IMR-90 (cell line): ENCODE measurements around the gene MICAL2. TPM values are rescaled to one million over a fixed set of nuclear protein-coding genes. Genes with fewer than 3 reads are reported as not detected.
A peak's percentile ranks its signal among the peaks of the same experiment; 100 is the strongest.

ENCODE experiments used
- ATAC-seq: fragments of 200-7000 bp; cut with Tn5 transposase; 2 replicates; pipeline ENCODE4 v1.9.1; 2020; ENCODE audit warnings: low read depth, mild to moderate bottlenecking, moderate library complexity
- BruUV-seq: library from RNA; stranded (reverse); fragments of 400-500 nt; replicated peaks from 2 replicates; lab custom pipeline; 2021; lab: Mats Ljungman, UMichigan
- CTCF ChIA-PET: fragments of 300-600 bp; formaldehyde crosslinking; extraction: SDS; loops from one replicate; lab custom pipeline; 2021; ENCODE audit warnings: antibody characterized with exemption; lab: Yijun Ruan, JAX
- POLR2A ChIA-PET: fragments of 300-600 bp; sonication (Branson Sonifier 250); formaldehyde crosslinking; loops from one replicate; lab custom pipeline; 2022; ENCODE audit warnings: antibody characterized with exemption; ENCODE audit not compliant: unreplicated experiment; lab: Charles Lee
- DNase-seq: peaks from one replicate; pipeline ENCODE4 v3.0.0; 2013
- H2AFZ ChIP-seq: replicated peaks from 2 replicates; pipeline ENCODE3; 2013; ENCODE audit warnings: low read length, mild to moderate bottlenecking; ENCODE audit not compliant: poor library complexity
- H2AK5ac ChIP-seq: 2 replicates; pipeline ENCODE4 v1.6.1; 2013; ENCODE audit warnings: low read depth, low read length, inconsistent platforms
- H2AK9ac ChIP-seq: replicated peaks from 2 replicates; pipeline ENCODE3; 2013; ENCODE audit warnings: mild to moderate bottlenecking, low read depth, low read length, moderate library complexity; ENCODE audit not compliant: poor library complexity
- H2BK120ac ChIP-seq: 2 replicates; pipeline ENCODE4 v1.6.1; 2013; ENCODE audit warnings: low read depth, low read length, inconsistent platforms
- H2BK15ac ChIP-seq: 3 replicates; pipeline ENCODE4 v1.6.1; 2013; ENCODE audit warnings: low read depth, low read length, inconsistent platforms
- H2BK20ac ChIP-seq: 2 replicates; pipeline ENCODE4 v1.6.1; 2013; ENCODE audit warnings: low read depth, mild to moderate bottlenecking, inconsistent platforms, low read length, moderate library complexity
- H2BK5ac ChIP-seq: 2 replicates; pipeline ENCODE4 v1.6.1; 2013; ENCODE audit warnings: mild to moderate bottlenecking, low read depth, low read length, inconsistent platforms; ENCODE audit not compliant: poor library complexity, severe bottlenecking
- H3K14ac ChIP-seq: replicated peaks from 2 replicates; pipeline ENCODE4 v1.6.1; 2013; ENCODE audit warnings: low read depth, low read length, inconsistent platforms
- H3K18ac ChIP-seq: 2 replicates; pipeline ENCODE4 v1.6.1; 2013; ENCODE audit warnings: low read depth, low read length, control low read depth
- H3K23ac ChIP-seq: 2 replicates; pipeline ENCODE4 v1.6.1; 2013; ENCODE audit warnings: low read depth, low read length, inconsistent platforms
- H3K27ac ChIP-seq: 2 replicates; pipeline ENCODE4 v1.5.1; 2013; ENCODE audit warnings: mild to moderate bottlenecking, control low read depth, low read length; ENCODE audit not compliant: insufficient read depth
- H3K27me3 ChIP-seq: 2 replicates; pipeline ENCODE4 v1.6.1; 2013; ENCODE audit warnings: low read length; ENCODE audit not compliant: control insufficient read depth, insufficient read depth
- H3K36me3 ChIP-seq: 2 replicates; pipeline ENCODE4 v1.6.1; 2013; ENCODE audit warnings: low read length, mixed read lengths; ENCODE audit not compliant: control insufficient read depth, insufficient read depth
- H3K4ac ChIP-seq: 2 replicates; pipeline ENCODE4 v1.6.1; 2013; ENCODE audit warnings: low read depth, low read length, inconsistent platforms
- H3K4me1 ChIP-seq: 2 replicates; pipeline ENCODE4 v1.6.1; 2013; ENCODE audit warnings: low read length, mixed read lengths; ENCODE audit not compliant: control insufficient read depth, insufficient read depth
- H3K4me2 ChIP-seq: 2 replicates; pipeline ENCODE4 v1.6.1; 2013; ENCODE audit warnings: low read depth, mild to moderate bottlenecking, control low read depth, low read length, moderate library complexity
- H3K4me3 ChIP-seq: 2 replicates; pipeline ENCODE4 v1.5.1; 2013; ENCODE audit warnings: low read depth, mild to moderate bottlenecking, control low read depth, low read length, moderate library complexity; ENCODE audit not compliant: insufficient read depth
- H3K56ac ChIP-seq: 2 replicates; pipeline ENCODE4 v1.6.1; 2013; ENCODE audit warnings: low read length, inconsistent platforms; ENCODE audit not compliant: insufficient read depth; ENCODE audit errors: extremely low read depth
- H3K79me1 ChIP-seq, 2 experiments: 2 replicates each; pipeline ENCODE4 v1.6.1; 2013; ENCODE audit warnings: low read length in 2 of 2, inconsistent platforms in 1 of 2, low read depth in 1 of 2
- H3K9ac ChIP-seq: 2 replicates; pipeline ENCODE4 v1.6.1; 2013; ENCODE audit warnings: low read depth, low read length, control low read depth
- H3K9me1 ChIP-seq: 2 replicates; pipeline ENCODE4 v1.6.1; 2013; ENCODE audit warnings: low read length, inconsistent platforms; ENCODE audit not compliant: insufficient read depth
- H3K9me3 ChIP-seq: 2 replicates; pipeline ENCODE4 v1.6.1; 2013; ENCODE audit warnings: low read length; ENCODE audit not compliant: control insufficient read depth, insufficient read depth
- H4K20me1 ChIP-seq: 2 replicates; pipeline ENCODE4 v1.6.1; 2013; ENCODE audit warnings: low read length, inconsistent platforms; ENCODE audit not compliant: insufficient read depth
- H4K5ac ChIP-seq: 2 replicates; pipeline ENCODE4 v1.6.1; 2013; ENCODE audit warnings: mild to moderate bottlenecking, low read depth, low read length, control low read depth
- H4K8ac ChIP-seq, 2 experiments: 2 replicates each; pipeline ENCODE4 v1.6.1; 2013; ENCODE audit warnings: low read depth in 2 of 2, low read length in 2 of 2, control low read depth in 1 of 2, inconsistent platforms in 1 of 2
- H4K91ac ChIP-seq: 2 replicates; pipeline ENCODE4 v1.6.1; 2013; ENCODE audit warnings: low read depth, low read length, inconsistent platforms; ENCODE audit not compliant: insufficient read depth
- BHLHE40 ChIP-seq: fragments of 150-350 bp; IDR thresholded peaks from 2 replicates; pipeline ENCODE4 v1.6.1; 2016; ENCODE audit warnings: mild to moderate bottlenecking, low read depth, low read length
- CEBPB ChIP-seq: IDR thresholded peaks from 2 replicates; pipeline ENCODE4 v1.6.1; 2012; ENCODE audit warnings: low read depth, low read length, improper control_type of control experiment
- CHD1 ChIP-seq: IDR thresholded peaks from 2 replicates; pipeline ENCODE4 v1.6.1; 2012; ENCODE audit warnings: low read depth, low read length, improper control_type of control experiment
- FOS ChIP-seq: fragments of 150-350 bp; IDR thresholded peaks from 2 replicates; pipeline ENCODE4 v1.6.1; 2016; ENCODE audit warnings: low read depth, low read length
- MXI1 ChIP-seq: IDR thresholded peaks from 2 replicates; pipeline ENCODE4 v1.6.1; 2012; ENCODE audit warnings: low read depth, mild to moderate bottlenecking, low read length, moderate library complexity, borderline replicate concordance
- RCOR1 ChIP-seq: IDR thresholded peaks from 2 replicates; pipeline ENCODE4 v1.6.1; 2012; ENCODE audit warnings: mild to moderate bottlenecking, low read length, improper control_type of control experiment; ENCODE audit not compliant: insufficient replicate concordance
- RFX5 ChIP-seq: IDR thresholded peaks from 2 replicates; pipeline ENCODE4 v1.8.0; 2012; ENCODE audit warnings: low read depth, mild to moderate bottlenecking, low read length, moderate library complexity
- WGBS, 2 experiments: methylation state at CpG; one replicate each; pipeline versions ENCODE4 v1.1.5 to v1.1.7; 2013; ENCODE audit warnings: missing lambda C conversion rate in 2 of 2; ENCODE audit not compliant: insufficient read length in 1 of 2; ENCODE audit errors: extremely low coverage in 2 of 2; 5-methylcytosine and 5-hydroxymethylcytosine counted together
- dilution Hi-C: fragments of 300-500 bp; cut with HindIII; formaldehyde crosslinking; loops from one replicate; pipeline ENCODE4 v1.14.3; 2018; ENCODE audit warnings: low sequenced_read_pairs; ENCODE audit not compliant: unreplicated experiment
- in situ Hi-C: fragments of 300-500 bp; cut with MboI; formaldehyde crosslinking; loops from 3 replicates; pipeline ENCODE4 v1.14.3; 2019; ENCODE audit warnings: low sequenced_read_pairs, inconsistent platforms, mixed read lengths
- intact Hi-C: fragments of 100-400 bp; cut with micrococcal nuclease; formaldehyde crosslinking; loops from 2 replicates; pipeline ENCODE4 v1.10.0; 2022
- polyA plus RNA-seq, 3 experiments: library from polyadenylated mRNA; depleted of rRNA; stranded (reverse); fragments of >200 nt; gene quantifications; 2 replicates each; pipeline ENCODE4 v1.2.3, GENCODE V29; 2012; ENCODE audit warnings: low replicate concordance in 1 of 3
- total RNA-seq: library from RNA; depleted of rRNA; stranded (reverse); fragments of >200 nt; gene quantifications from 2 replicates; pipeline ENCODE4 v1.2.3, GENCODE V29; 2012

The MICAL2 gene
- total and polyA plus RNA-seq, 2 of the 4 experiments (the other 2 are of a cell fraction), result 170 to 336 TPM

GRCh38 chr11:12131943-12132789 is 21.8 kb downstream of the MICAL2 start:
- Histone ChIP-seq H2AFZ (no peak overlapping the region), H3K14ac (peak overlapping the region; percentile 52), H3K9ac (no peak overlapping the region), H3K36me3 (peaks cover 1% of the 10 kb centered on the region; the same call in 1 of the 2 replicates), H3K79me1 (peaks cover 19 to 93% of the 10 kb centered on the region in 2 experiments), H3K4me2 (no peak overlapping the region), H2BK120ac (no peak overlapping the region), H3K18ac (no peak overlapping the region), H4K91ac (no peak overlapping the region), H4K20me1 (peaks cover 74% of the 10 kb centered on the region), H3K9me1 (peaks cover 62% of the 10 kb centered on the region), H4K8ac (0 out of 4 replicates have a peak overlapping the region, but pooled peaks of 1 of the 2 experiments have one; percentile 12), H2BK5ac (no peak overlapping the region), H3K4ac (peak overlapping the region; percentile 12; the same call in 1 of the 2 replicates), H2AK5ac (peak overlapping the region; percentile 29; the same call in 1 of the 2 replicates), H3K4me1 (peaks cover 22% of the 10 kb centered on the region), H2BK15ac (peak overlapping the region; percentile 33; the same call in 1 of the 3 replicates), H3K23ac (peak overlapping the region; percentile 29; the same call in 1 of the 2 replicates), H2BK20ac (no peak overlapping the region), H2AK9ac (peak overlapping the region; percentile 8), H3K27me3 (no peaks in the 10 kb centered on the region), H3K56ac (no peak overlapping the region), H3K4me3 (no peak overlapping the region), H3K9me3 (no peaks in the 10 kb centered on the region), H3K27ac (no peak overlapping the region), H4K5ac (no peak overlapping the region; the same call in 1 of the 2 replicates)
- dilution Hi-C loops (no loop called here), in situ Hi-C loops (no loop called here), intact Hi-C loops (no loop called here)
- WGBS, 2 experiments, result 93% methylated on average over 3 of the region's 7 CpGs; no CpG with 5 or more reads in 1 of the 2 experiments
- ATAC-seq (no peak), DNase-seq (no peak)
- POLR2A ChIA-PET, result no interaction called here
- no TSS peak for BruUV-seq
- TF ChIP-seq CEBPB (no peak), CHD1 (no peak), MXI1 (no peak), RFX5 (no peak), FOS (no peak), RCOR1 (no peak), BHLHE40 (no peak)
- CTCF ChIA-PET, result no interaction called here
